Activated T-cell treated with anti-CD3 and anti-CD28 coated beads for 48 hours (primary cell): ENCODE measurements around the gene OVCA2.

ENCODE experiments used
- DNase-seq: peaks from one replicate; pipeline ENCODE4 v3.0.0-alpha.2; 2020; ENCODE audit warnings: low read depth

OVCA2 gene

DNA sequence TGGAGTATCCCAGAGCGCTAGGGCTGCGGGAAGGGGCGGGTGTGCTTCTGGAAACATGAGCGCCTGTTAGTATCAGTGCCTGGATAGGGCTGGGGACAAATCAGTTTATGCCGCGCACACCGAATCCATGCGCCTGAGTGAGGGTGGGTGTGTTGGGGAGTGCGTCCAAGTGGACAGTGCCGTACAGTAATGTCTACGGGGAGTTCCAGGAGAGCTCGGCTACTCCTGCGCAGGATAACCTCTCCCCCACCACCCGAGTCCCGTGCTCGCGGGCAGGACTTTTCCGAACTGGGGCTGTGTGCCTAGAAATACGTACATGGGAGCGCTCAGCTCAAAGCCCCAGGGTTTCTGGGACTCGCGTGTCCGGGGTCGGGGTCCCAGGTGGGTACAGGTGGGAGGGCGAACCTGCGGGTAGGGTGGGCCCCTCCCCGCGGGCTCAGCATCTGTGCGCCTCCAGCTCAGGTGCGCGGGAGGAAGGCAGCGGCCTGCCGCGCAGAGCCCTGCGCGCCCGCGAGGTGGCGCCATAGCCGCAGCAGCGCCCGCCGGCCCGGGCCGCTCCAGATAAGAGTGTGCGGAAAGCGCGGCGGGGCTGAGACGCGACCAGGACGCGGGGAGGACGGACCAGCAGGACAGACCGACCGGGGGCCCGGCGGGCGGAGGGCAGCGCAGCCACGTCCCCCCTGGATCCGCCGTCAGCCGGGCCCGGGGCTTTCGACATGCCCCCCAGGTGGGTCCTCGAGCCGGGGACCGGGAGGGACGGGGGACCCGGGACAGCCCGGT, 12.9 kb downstream of the OVCA2 start, which contains the start of gene HIC1:
Gene HIC1, plus strand, starts transcription at position 592 of the 780 bp plus-strand sequence. CDS start 1,588 bp downstream, outside the sequence.
- DNase-seq, result peak; percentile 86

DNA sequence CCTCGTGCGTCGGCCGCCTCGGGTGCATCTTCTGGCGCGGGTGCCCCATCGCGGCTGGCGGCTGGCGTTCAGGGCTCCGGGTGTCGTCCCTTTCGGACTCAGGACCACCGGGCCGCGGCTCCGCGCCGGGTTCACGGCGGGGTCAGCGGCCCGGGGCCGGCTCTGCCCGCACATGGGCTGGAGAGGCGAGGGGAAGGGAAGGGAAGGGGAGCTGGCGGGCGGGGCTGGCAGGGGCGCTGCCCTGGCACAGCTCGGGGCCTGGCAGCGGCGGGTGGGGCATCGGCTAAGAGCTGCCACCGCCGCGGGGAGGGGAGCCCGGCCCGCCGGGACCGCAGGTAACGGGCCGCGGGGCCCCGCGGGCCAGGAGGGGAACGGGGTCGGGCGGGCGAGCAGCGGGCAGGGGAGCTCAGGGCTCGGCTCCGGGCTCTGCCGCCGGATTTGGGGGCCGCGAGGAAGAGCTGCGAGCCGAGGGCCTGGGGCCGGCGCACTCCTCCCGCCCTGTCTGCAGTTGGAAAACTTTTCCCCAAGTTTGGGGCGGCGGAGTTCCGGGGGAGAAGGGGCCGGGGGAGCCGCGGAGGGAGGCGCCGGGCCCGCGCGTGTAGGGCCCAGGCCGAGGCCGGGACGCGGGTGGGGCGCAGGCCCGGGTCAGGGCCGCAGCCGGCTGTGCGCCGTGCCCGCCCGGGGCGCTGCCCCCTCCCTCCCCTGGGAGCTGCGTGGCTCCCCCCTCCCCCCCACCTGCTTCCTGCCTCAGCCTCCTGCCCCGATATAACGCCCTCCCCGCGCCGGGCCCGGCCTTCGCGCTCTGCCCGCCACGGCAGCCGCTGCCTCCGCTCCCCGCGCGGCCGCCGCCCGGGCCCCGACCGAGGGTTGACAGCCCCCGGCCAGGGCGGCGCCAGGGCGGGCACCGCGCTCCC, 13.7 kb downstream of the OVCA2 start:
- peak; percentile 41 for DNase-seq

DNA sequence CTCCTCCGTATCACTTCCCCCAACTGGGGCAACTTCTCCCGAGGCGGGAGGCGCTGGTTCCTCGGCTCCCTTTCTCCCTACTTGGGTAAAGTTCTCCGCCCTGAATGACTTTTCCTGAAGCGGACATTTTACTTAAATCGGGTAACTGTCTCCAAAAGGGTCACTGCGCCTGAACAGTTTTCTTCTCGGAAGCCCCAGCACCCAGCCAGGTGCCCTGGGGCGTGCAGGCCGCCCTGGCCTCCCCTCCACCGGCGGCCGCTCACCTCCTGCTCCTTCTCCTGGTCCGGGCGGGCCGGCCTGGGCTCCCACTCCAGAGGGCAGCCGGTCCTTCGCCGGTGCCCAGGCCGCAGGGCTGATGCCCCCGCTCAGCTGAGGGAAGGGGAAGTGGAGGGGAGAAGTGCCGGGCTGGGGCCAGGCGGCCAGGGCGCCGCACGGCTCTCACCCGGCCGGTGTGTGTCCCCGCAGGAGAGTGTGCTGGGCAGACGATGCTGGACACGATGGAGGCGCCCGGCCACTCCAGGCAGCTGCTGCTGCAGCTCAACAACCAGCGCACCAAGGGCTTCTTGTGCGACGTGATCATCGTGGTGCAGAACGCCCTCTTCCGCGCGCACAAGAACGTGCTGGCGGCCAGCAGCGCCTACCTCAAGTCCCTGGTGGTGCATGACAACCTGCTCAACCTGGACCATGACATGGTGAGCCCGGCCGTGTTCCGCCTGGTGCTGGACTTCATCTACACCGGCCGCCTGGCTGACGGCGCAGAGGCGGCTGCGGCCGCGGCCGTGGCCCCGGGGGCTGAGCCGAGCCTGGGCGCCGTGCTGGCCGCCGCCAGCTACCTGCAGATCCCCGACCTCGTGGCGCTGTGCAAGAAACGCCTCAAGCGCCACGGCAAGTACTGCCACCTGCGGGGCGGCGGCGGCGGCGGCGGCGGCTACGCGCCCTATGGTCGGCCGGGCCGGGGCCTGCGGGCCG, 14.7 kb downstream of the OVCA2 start:
- DNase-seq, result peak; percentile 52

DNA sequence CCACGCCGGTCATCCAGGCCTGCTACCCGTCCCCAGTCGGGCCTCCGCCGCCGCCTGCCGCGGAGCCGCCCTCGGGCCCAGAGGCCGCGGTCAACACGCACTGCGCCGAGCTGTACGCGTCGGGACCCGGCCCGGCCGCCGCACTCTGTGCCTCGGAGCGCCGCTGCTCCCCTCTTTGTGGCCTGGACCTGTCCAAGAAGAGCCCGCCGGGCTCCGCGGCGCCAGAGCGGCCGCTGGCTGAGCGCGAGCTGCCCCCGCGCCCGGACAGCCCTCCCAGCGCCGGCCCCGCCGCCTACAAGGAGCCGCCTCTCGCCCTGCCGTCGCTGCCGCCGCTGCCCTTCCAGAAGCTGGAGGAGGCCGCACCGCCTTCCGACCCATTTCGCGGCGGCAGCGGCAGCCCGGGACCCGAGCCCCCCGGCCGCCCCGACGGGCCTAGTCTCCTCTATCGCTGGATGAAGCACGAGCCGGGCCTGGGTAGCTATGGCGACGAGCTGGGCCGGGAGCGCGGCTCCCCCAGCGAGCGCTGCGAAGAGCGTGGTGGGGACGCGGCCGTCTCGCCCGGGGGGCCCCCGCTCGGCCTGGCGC, 15.4 kb downstream of the OVCA2 start:
- no peak for DNase-seq

DNA sequence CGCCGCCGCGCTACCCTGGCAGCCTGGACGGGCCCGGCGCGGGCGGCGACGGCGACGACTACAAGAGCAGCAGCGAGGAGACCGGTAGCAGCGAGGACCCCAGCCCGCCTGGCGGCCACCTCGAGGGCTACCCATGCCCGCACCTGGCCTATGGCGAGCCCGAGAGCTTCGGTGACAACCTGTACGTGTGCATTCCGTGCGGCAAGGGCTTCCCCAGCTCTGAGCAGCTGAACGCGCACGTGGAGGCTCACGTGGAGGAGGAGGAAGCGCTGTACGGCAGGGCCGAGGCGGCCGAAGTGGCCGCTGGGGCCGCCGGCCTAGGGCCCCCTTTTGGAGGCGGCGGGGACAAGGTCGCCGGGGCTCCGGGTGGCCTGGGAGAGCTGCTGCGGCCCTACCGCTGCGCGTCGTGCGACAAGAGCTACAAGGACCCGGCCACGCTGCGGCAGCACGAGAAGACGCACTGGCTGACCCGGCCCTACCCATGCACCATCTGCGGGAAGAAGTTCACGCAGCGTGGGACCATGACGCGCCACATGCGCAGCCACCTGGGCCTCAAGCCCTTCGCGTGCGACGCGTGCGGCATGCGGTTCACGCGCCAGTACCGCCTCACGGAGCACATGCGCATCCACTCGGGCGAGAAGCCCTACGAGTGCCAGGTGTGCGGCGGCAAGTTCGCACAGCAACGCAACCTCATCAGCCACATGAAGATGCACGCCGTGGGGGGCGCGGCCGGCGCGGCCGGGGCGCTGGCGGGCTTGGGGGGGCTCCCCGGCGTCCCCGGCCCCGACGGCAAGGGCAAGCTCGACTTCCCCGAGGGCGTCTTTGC, 16.2 kb downstream of the OVCA2 start:
- no peak for DNase-seq

- DNase-seq, result peak; percentile 72
Measured at GRCh38 chr17:2058586-2059546, 17.0 kb downstream of the OVCA2 start.

DNA sequence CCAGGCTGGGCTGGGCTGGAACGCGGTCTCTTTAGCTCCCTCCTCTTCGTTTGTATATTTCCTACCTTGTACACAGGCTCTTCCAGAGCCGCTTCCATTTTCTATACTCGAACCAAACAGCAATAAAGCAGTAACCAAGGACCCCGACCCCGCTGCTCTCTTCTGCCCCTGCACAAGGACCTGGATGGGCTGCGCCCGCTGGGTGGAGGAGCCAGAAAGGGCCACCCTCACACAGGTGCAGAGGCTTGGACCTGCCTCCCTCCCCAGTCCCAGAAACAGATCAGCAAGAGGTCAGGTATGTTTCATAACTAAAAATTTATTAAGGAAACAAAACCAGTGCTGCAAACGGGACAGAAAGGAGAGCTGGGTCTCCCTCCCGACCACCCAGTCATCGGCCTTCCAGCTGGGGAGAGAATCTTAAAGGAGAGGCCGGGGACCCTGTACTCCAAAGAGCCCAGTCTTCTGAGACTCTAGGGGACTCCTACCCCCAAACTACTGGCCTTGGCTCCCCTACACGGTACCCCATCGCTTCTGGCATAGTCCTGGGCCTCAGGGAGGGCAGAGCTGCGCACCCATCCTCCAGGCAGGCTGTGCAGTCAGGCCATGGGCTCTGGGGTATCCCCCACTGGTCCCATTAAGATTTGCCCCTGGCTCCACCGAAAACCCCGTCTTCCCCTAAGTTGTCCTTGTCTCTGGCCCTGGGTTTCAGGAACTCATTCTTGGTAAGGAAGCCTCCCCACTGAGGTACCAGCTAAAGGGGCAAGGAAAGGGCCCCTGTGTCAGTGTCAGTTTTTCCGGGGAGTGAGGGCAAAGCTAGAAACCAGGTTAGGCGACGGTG, 17.9 kb downstream of the OVCA2 start:
- DNase-seq, result no peak

GRCh38 chr17:2060385-2060658, 18.5 kb downstream of the OVCA2 start:
- DNase-seq, result no peak

GRCh38 chr17:2060681-2061440, 19.0 kb downstream of the OVCA2 start:
- DNase-seq, result no peak

DNA sequence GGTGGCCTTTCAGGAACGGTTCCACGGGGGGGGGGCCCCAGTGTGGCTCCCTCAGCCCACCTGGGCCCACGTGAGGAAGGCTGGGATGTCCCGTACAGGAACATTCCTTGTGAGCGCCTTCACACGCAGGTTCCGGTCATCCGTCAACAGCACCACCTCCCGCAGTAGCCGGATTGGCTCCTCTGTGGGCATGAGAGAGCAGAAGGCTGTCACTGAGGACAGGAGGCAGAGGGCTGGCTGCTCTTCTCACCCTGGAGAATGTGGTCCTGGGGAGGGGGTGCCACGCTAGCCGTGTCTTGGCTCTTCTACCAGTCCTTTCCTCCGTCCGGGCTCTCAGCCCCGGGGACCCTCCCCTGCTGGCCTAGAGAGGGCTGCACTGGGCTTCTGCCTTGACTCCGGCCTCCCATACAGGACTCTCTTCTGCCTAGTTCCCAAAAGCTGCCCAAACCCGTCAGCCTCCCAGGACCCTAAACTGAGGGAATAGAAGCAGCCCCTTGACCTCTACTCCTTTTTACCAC, 19.7 kb downstream of the OVCA2 start:
- DNase-seq, result no peak

DNA sequence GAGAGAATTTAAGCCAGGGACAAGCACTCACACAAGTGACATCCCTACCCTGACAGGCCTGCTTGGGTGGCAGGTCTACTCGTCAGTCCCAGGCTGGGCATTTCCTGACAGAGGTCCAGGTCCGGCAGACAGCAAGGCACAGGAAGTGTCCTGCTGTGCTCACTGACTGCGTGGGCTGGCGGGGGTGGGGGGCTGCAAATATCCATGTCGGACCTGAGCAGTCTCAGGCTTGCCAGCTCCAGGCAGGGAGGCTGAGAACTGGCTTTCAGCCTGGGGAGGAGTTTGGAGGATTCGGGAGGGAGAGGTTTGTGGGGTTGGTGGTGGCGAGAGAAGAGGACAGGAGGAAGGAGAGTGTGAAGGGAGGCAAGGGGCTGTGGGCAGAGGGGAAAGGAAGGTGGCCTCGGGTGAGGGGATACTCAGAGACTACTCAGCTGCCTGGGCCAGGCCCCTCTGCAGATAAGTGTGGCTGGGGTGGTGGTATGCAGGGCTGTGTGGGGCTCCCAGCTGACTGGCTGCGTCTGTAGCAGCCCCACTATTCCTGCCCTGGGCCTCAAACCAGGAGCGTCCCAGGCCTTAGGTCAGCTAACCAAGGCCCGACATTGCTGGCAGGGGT, 20.9 kb downstream of the OVCA2 start:
- DNase-seq, result no peak

- no peak for DNase-seq
Measured at GRCh38 chr17:2063261-2064146, 21.7 kb downstream of the OVCA2 start.

GRCh38 chr17:2064147-2064489, 22.3 kb downstream of the OVCA2 start:
- DNase-seq, result no peak

- DNase-seq, result no peak
Measured at GRCh38 chr17:2064520-2064971, 22.7 kb downstream of the OVCA2 start.

DNA sequence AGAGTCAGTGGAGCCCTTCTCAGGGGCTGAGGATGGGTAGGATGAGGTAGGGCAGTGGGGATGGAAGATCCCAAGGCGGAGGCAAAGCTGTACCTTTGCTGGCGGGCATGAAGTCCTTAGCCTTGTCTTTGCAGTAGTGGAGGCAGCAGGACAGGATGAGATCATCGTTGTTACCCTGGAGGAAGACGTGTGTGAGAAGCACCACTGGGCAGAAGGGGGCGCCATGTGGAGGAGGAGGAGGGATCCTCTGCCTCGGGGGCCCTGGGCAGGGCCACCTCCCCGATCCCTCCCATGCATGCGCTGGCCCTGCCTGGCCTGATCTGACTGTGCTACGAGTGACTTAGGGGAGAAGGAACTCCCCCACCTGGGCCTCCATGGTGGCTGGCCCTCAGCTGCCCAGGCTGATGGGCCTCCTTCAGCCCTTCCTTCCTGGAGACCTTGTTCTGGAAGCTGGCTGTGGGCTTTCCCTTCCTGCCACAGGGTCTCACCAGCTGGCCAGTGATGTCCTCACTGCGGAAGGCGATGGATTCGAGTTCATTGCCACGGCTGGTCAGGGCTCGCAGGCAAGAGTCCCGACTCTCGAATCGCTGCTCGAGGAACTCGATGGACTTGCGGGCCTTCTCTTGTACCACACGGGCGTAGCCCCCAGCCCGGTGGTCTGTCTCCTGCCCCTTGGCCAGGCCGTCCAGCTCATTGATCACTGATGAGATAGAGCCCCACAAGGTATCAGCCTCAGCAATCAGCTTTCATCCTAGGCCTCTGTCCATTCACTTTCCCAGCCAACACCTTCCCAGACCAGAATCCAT, 23.4 kb downstream of the OVCA2 start:
- peak; percentile 76 for DNase-seq
